IPS-15b (cell line): ENCODE results near the gene IRX2.

ENCODE experiments used
- H3K27me3 ChIP-seq: one replicate; pipeline ENCODE4 v1.6.1; 2013; ENCODE audit warnings: low read length; ENCODE audit not compliant: control insufficient read depth, insufficient read depth
- H3K36me3 ChIP-seq: one replicate; pipeline ENCODE4 v1.6.1; 2013; ENCODE audit warnings: low read length; ENCODE audit not compliant: control insufficient read depth, insufficient read depth
- H3K4me1 ChIP-seq: one replicate; pipeline ENCODE4 v1.6.1; 2013; ENCODE audit warnings: mild to moderate bottlenecking, low read length; ENCODE audit not compliant: control insufficient read depth, insufficient read depth
- H3K4me3 ChIP-seq: one replicate; pipeline ENCODE4 v1.5.1; 2013; ENCODE audit warnings: low read depth, low read length
- H3K9ac ChIP-seq: one replicate; pipeline ENCODE4 v1.6.1; 2013; ENCODE audit warnings: low read depth, mild to moderate bottlenecking, low read length
- H3K9me3 ChIP-seq: one replicate; pipeline ENCODE4 v1.6.1; 2013; ENCODE audit warnings: mild to moderate bottlenecking, low read length; ENCODE audit not compliant: control insufficient read depth, insufficient read depth

IRX2 gene

GRCh38 chr5:2705861-2706260 lies 45.6 kb downstream of the IRX2 start:
- Histone ChIP-seq H3K4me1 (no peaks in the 10 kb centered on the region), H3K9me3 (no peaks in the 10 kb centered on the region), H3K4me3 (no peak overlapping the region), H3K9ac (no peak overlapping the region), H3K36me3 (no peaks in the 10 kb centered on the region), H3K27me3 (no peaks in the 10 kb centered on the region)

GRCh38 chr5:2704806-2705645 lies 46.5 kb downstream of the IRX2 start:
- Histone ChIP-seq H3K27me3 (no peaks in the 10 kb centered on the region), H3K4me3 (no peak overlapping the region), H3K9ac (no peak overlapping the region), H3K36me3 (no peaks in the 10 kb centered on the region), H3K9me3 (no peaks in the 10 kb centered on the region), H3K4me1 (no peaks in the 10 kb centered on the region)

GRCh38 chr5:2704111-2704510 lies 47.4 kb downstream of the IRX2 start:
- H3K36me3 ChIP-seq, result no peaks in the 10 kb centered on the region
- H3K4me1 ChIP-seq, result no peaks in the 10 kb centered on the region
- H3K4me3 ChIP-seq, result no peak overlapping the region
- H3K27me3 ChIP-seq, result no peaks in the 10 kb centered on the region
- H3K9me3 ChIP-seq, result no peaks in the 10 kb centered on the region
- H3K9ac ChIP-seq, result no peak overlapping the region

GRCh38 chr5:2703615-2704014 lies 47.9 kb downstream of the IRX2 start:
- Histone ChIP-seq H3K36me3 (no peaks in the 10 kb centered on the region), H3K9ac (no peak overlapping the region), H3K4me3 (no peak overlapping the region), H3K27me3 (no peaks in the 10 kb centered on the region), H3K9me3 (no peaks in the 10 kb centered on the region), H3K4me1 (no peaks in the 10 kb centered on the region)

GRCh38 chr5:2703041-2703440 lies 48.4 kb downstream of the IRX2 start:
- no peak overlapping the region for H3K9ac ChIP-seq
- H3K36me3 ChIP-seq, result no peaks in the 10 kb centered on the region
- no peak overlapping the region for H3K4me3 ChIP-seq
- H3K4me1 ChIP-seq, result no peaks in the 10 kb centered on the region
- H3K9me3 ChIP-seq, result no peaks in the 10 kb centered on the region
- H3K27me3 ChIP-seq, result no peaks in the 10 kb centered on the region

- Histone ChIP-seq H3K4me3 (no peak overlapping the region), H3K27me3 (no peaks in the 10 kb centered on the region), H3K36me3 (no peaks in the 10 kb centered on the region)
Measured at GRCh38 chr5:2702096-2702879, 49.2 kb downstream of the IRX2 start.

GRCh38 chr5:2701592-2701991 lies 49.9 kb downstream of the IRX2 start:
- no peaks in the 10 kb centered on the region for H3K4me1 ChIP-seq
- H3K9ac ChIP-seq, result no peak overlapping the region
- H3K4me3 ChIP-seq, result no peak overlapping the region
- no peaks in the 10 kb centered on the region for H3K9me3 ChIP-seq
- no peaks in the 10 kb centered on the region for H3K27me3 ChIP-seq
- no peaks in the 10 kb centered on the region for H3K36me3 ChIP-seq

More at GRCh38 chr5:2702096-2702879, 49.2 kb downstream of the IRX2 start:
- no peaks in the 10 kb centered on the region for H3K9me3 ChIP-seq
- no peak overlapping the region for H3K9ac ChIP-seq
- no peaks in the 10 kb centered on the region for H3K4me1 ChIP-seq

- H3K36me3 ChIP-seq, result no peaks in the 10 kb centered on the region
- H3K27me3 ChIP-seq, result no peaks in the 10 kb centered on the region
- no peak overlapping the region for H3K9ac ChIP-seq
- no peak overlapping the region for H3K4me3 ChIP-seq
- H3K9me3 ChIP-seq, result no peaks in the 10 kb centered on the region
- H3K4me1 ChIP-seq, result no peaks in the 10 kb centered on the region
Measured at GRCh38 chr5:2700876-2701275, 50.6 kb downstream of the IRX2 start.

GRCh38 chr5:2699686-2700085 lies 51.8 kb downstream of the IRX2 start:
- no peak overlapping the region for H3K4me3 ChIP-seq
- H3K9me3 ChIP-seq, result no peaks in the 10 kb centered on the region
- H3K9ac ChIP-seq, result no peak overlapping the region
- H3K4me1 ChIP-seq, result no peaks in the 10 kb centered on the region
- no peaks in the 10 kb centered on the region for H3K36me3 ChIP-seq
- H3K27me3 ChIP-seq, result no peaks in the 10 kb centered on the region

GRCh38 chr5:2699231-2699630 lies 52.2 kb downstream of the IRX2 start:
- Histone ChIP-seq H3K27me3 (no peaks in the 10 kb centered on the region), H3K9ac (no peak overlapping the region), H3K9me3 (no peaks in the 10 kb centered on the region), H3K4me1 (no peaks in the 10 kb centered on the region), H3K4me3 (no peak overlapping the region), H3K36me3 (no peaks in the 10 kb centered on the region)

GRCh38 chr5:2698581-2698980 lies 52.9 kb downstream of the IRX2 start:
- Histone ChIP-seq H3K27me3 (no peaks in the 10 kb centered on the region), H3K36me3 (no peaks in the 10 kb centered on the region), H3K9ac (no peak overlapping the region), H3K9me3 (no peaks in the 10 kb centered on the region), H3K4me3 (no peak overlapping the region), H3K4me1 (no peaks in the 10 kb centered on the region)
